HCT116 (cell line): Measurements from ENCODE around the gene WDPCP.

Source experiments
- CTCF ChIP-seq, 3 experiments: fragments of 200-600 bp in 1 of 3; sonication (generic) in 1 of 3; IDR thresholded peaks in 2 of 3; conservative IDR thresholded peaks in 1 of 3; 2 replicates each; pipeline ENCODE4 v1.5.1; 2012 to 2017; ENCODE audit warnings: low read depth in 2 of 3, low read length in 2 of 3, antibody characterized with exemption in 1 of 3, borderline replicate concordance in 1 of 3, control low read depth in 1 of 3, mild to moderate bottlenecking in 1 of 3, mixed read lengths in 1 of 3, mixed run types in 1 of 3, moderate library complexity in 1 of 3; ENCODE audit not compliant: insufficient read depth in 1 of 3
- ELF1 ChIP-seq: IDR thresholded peaks from 2 replicates; pipeline ENCODE4 v1.6.1; 2012; ENCODE audit warnings: low read depth, borderline replicate concordance
- EZH2phosphoT487 ChIP-seq: fragments of 200-600 bp; IDR thresholded peaks from 2 replicates; pipeline ENCODE4 v1.6.1; 2018; ENCODE audit warnings: antibody characterized with exemption, borderline replicate concordance
- MAX ChIP-seq: IDR thresholded peaks from 2 replicates; pipeline ENCODE4 v1.6.1; 2012
- POLR2A ChIP-seq: IDR thresholded peaks from 2 replicates; pipeline ENCODE4 v1.7.0; 2011; ENCODE audit warnings: borderline replicate concordance; ENCODE audit not compliant: insufficient read depth, insufficient read length; ENCODE audit errors: extremely low read depth
- RAD21 ChIP-seq: IDR thresholded peaks from 2 replicates; pipeline ENCODE4 v1.6.1; 2012; ENCODE audit warnings: low read depth, mild to moderate bottlenecking
- SP1 ChIP-seq: IDR thresholded peaks from 2 replicates; pipeline ENCODE4 v1.6.1; 2012; ENCODE audit warnings: low read depth
- TCF7L2 ChIP-seq: IDR thresholded peaks from 2 replicates; pipeline ENCODE4 v1.7.0; 2011; ENCODE audit warnings: borderline replicate concordance, inconsistent platforms; ENCODE audit not compliant: insufficient read depth, insufficient read length; ENCODE audit errors: extremely low read depth
- ZNF274 ChIP-seq: fragments of 200-500 bp; sonication (Bioruptor generic); IDR thresholded peaks from 2 replicates; pipeline ENCODE4 v1.6.1; 2014; ENCODE audit warnings: mild to moderate bottlenecking, low read depth, low read length, inconsistent platforms

- TF ChIP-seq ZNF274 (no peak), ELF1 (no peak), CTCF (IDR thresholded peaks at IDR 0.05 in 2 of 3, conservative IDR thresholded peaks at IDR 0.05 in 1 of 3; ENCODE audit: borderline replicate concordance in 1 of 3, insufficient read depth in 1 of 3, low read depth in 2 of 3, low read length in 2 of 3) (no peak), TCF7L2 (no peak), SP1 (no peak), MAX (no peak), EZH2phosphoT487 (no peak), RAD21 (no peak), POLR2A (no peak)
Measured at GRCh38 chr2:63287956-63288355, 300.3 kb downstream of the WDPCP start.
